OCI-LY7 (cell line): ENCODE results near the gene ERP27.

Experiments
- EZH2phosphoT487 ChIP-seq: fragments of 200-600 bp; sonication (generic); IDR thresholded peaks from 2 replicates; pipeline ENCODE4 v1.6.1; 2018; ENCODE audit warnings: low read depth, borderline replicate concordance, mild to moderate bottlenecking, mixed run types, antibody characterized with exemption, low read length, moderate library complexity, mixed read lengths
- TF ChIP-seq, protein P1 (sequence below): fragments of 200-600 bp; sonication (generic); conservative IDR thresholded peaks from 2 replicates; pipeline ENCODE4 v1.5.1; 2014; ENCODE audit warnings: mild to moderate bottlenecking, antibody characterized with exemption, low read length, moderate library complexity, mixed read lengths

DNA sequence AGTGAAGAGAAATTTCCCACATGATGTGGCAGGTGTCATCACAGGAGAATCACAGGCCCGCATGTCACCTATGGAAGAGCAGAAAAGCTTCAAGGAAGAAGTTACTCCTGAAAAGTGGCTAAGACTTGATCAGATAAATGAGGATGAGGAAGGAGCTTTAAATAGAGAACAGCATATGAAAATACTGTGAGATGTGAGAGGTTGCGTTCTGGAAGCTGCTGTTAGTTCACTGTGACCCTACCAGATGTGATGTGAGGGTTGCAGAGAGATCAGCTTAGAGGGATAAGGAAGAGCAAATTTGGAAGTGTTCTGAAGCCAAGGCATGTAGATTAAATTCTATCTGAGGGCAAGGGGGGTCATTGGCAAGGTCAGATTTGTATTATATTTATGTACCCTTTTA is 17.1 kb downstream of the ERP27 start:
- TF ChIP-seq, protein P1, sequence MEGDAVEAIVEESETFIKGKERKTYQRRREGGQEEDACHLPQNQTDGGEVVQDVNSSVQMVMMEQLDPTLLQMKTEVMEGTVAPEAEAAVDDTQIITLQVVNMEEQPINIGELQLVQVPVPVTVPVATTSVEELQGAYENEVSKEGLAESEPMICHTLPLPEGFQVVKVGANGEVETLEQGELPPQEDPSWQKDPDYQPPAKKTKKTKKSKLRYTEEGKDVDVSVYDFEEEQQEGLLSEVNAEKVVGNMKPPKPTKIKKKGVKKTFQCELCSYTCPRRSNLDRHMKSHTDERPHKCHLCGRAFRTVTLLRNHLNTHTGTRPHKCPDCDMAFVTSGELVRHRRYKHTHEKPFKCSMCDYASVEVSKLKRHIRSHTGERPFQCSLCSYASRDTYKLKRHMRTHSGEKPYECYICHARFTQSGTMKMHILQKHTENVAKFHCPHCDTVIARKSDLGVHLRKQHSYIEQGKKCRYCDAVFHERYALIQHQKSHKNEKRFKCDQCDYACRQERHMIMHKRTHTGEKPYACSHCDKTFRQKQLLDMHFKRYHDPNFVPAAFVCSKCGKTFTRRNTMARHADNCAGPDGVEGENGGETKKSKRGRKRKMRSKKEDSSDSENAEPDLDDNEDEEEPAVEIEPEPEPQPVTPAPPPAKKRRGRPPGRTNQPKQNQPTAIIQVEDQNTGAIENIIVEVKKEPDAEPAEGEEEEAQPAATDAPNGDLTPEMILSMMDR: no peak
- no peak for TF ChIP-seq EZH2phosphoT487
